T1000 (cell line): ENCODE measurements around the gene PRKCZ.

Experiments
- DNase-seq: peaks from one replicate; lab custom pipeline; 2025; ENCODE audit warnings: mixed read lengths; lab: John Stamatoyannopoulos, UW

PRKCZ gene

DNA sequence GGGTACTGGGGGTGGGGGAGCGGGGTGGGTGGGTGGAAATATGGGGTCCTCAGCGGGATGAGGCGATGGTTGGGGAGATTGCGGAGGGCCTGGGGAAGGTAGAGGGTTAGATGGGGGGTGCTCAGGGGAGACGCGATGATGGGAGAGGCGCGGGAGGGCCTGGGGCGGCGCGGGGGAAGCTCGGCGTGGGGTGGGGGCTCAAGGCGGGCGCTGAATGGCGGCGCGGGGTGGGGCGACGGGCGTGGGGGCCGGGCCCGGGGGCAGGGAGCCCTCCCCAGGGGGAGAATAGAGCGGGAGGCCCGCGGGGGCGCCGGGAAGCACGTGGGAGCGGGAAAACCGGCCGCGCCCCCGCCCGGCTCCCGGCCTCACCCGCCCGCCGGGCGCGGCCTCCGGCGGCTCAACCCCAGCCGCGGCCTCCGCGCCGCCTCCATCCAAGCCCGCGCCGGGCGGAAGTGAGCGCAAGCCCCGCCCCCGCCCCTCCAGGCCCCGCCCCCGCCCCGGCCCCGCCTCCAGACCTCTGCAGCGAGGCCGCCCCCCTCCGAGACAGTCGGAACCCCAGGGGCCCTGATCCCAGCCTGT is 144.2 kb downstream of the PRKCZ start, which contains the start of gene FAAP20:
Gene FAAP20 (minus strand): TSS at position 454 of the 579 bp plus-strand sequence. CDS start 23 bp downstream, at position 431.
- DNase-seq: peak; percentile 88

DNA sequence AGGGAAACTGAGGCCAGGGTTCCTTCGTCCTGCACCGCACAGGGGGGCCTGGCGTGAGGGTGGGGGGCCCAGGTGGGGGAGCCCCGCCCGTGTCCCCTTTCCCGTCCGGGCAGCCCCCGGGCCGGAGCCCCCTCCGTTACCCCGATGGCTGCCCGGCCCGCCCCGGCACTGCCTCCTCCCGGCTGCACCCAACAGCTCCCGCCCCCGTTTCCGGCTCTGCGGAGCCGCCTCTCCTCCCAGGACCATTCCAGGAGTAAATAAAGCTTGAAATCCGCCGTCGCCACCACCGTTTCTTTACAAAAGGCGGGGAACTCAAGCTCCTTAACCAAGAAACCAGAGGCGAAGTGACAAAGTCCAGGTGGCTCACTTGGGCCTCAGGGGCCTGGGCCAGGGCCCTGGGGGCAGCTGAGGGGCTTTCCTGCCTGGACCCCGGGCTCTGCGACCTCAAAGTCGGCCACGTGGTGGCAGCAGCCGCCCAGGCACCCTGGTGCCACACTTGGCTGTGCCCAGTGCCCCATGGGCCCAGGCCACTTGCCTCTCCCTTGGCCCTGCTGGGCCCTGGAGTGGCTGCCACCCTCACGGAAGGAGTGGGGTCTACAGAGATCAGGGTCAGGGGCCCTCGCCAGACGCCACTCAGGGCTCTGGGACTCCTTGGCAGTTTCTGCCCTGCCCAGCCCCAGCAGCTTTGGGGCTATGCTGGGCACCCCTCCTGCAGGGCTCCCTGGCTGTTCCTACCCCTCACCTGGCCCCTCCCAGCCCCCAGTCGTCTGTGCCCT is 144.9 kb downstream of the PRKCZ start:
- DNase-seq: peak; percentile 89

GRCh38 chr1:2195785-2196184 is 145.6 kb downstream of the PRKCZ start:
- no peak for DNase-seq

DNA sequence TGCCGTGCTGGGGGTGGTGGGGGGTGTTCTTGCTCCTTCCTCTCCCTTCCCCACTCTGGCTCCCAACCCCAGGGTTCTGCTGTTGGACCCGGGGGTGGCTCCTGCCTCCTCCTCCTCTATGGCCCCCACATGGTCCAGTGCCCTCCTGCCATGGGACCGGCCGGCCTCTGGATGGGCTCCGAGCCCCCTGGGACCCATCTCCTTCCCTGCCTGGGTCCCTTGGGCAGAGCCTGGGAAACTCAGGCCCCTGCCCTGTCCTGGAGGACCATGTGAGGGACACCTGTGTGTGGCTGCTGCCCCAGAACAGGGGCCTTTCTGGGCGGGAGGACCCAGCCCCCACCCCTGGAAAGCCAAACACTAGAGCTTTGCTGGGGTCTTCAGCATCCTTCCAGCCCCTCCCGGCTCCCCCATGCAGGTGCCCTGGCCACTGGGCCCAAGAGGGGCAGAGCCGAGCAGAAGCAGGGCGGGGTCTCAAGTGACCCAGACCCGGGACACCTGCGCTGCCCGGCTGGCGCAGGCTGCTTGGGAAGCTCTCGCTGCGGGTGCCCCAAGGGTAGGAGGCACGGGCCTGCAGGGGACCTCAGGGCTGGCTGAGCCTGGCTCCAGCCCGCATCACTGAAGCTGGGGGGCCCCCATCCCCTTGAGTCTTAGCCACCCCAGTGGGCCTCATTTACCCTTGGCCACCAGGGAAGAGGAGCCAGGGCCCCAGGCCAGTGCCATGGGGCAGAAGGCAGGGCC is 146.9 kb downstream of the PRKCZ start:
- DNase-seq: no peak

GRCh38 chr1:2197707-2198165 is 147.5 kb downstream of the PRKCZ start:
- no peak for DNase-seq

GRCh38 chr1:2198571-2198970 is 148.4 kb downstream of the PRKCZ start:
- DNase-seq: no peak

GRCh38 chr1:2199042-2199810 is 149.0 kb downstream of the PRKCZ start:
- DNase-seq: peak; percentile 77

- no peak for DNase-seq
These were observed 150.2 kb downstream of the PRKCZ start for GRCh38 chr1:2200308-2200943.

DNA sequence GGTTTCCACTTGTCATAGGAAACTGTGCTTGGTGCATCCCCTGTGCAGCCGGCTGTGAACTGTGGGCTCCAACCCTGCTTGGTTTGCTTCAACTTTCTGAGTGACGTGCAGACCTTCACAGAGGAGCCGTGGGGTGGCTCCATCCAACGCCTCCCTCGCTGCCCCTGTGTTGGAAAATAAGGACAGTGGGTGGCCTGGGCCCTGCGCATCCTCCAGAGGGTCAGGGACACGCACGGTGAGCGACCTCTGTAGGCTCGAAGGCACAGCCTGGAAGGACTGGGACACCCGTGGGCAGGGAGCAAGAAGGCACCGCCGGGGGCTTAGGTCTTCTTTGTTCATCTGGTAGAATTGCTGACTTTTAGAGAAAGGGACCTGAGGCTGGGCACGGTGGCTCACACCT is 150.9 kb downstream of the PRKCZ start:
- no peak for DNase-seq

- DNase-seq: no peak
These were observed 151.9 kb downstream of the PRKCZ start for GRCh38 chr1:2202008-2202575.

GRCh38 chr1:2202843-2203601 is 152.8 kb downstream of the PRKCZ start:
- DNase-seq: no peak

DNA sequence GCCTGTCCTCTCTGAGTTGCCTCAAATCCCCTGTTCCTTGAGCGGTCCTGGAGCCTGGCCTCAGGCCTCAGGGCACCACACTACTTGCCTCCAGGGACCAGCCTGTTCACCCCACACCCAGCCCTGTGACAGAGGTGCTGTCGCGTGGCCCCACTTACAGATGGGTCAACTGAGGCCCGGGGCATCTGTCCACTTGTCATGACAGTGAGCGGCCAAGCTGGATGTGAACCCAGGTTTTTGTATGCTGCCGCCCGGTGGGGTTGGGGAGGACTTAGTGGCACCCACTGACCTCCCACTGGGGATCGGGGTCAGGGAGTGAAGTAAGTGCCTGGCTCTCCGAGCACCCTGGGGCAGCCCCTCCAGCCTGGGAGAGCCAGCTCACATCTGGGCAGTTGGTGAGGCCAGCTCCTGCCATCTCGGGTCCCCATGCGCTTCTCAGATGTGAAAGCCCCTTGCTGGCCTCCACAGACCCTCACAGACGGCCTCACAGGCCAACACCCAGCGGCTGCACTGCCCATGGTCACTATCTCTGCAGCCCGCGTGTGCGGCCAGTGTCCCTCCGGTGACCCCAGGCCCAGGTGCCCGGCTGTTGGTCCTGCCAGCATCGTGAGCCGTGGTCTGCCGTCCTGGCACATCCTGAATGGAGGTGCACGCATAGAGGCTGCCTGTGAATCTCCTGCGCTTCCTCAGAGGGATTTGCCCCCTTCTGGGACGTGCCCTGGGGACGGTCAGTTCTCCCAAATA is 153.6 kb downstream of the PRKCZ start:
- no peak for DNase-seq

- DNase-seq: peak; percentile 82
These were observed 154.4 kb downstream of the PRKCZ start for GRCh38 chr1:2204415-2205190.

GRCh38 chr1:2205191-2205952 is 155.2 kb downstream of the PRKCZ start:
- DNase-seq: peak; percentile 82

DNA sequence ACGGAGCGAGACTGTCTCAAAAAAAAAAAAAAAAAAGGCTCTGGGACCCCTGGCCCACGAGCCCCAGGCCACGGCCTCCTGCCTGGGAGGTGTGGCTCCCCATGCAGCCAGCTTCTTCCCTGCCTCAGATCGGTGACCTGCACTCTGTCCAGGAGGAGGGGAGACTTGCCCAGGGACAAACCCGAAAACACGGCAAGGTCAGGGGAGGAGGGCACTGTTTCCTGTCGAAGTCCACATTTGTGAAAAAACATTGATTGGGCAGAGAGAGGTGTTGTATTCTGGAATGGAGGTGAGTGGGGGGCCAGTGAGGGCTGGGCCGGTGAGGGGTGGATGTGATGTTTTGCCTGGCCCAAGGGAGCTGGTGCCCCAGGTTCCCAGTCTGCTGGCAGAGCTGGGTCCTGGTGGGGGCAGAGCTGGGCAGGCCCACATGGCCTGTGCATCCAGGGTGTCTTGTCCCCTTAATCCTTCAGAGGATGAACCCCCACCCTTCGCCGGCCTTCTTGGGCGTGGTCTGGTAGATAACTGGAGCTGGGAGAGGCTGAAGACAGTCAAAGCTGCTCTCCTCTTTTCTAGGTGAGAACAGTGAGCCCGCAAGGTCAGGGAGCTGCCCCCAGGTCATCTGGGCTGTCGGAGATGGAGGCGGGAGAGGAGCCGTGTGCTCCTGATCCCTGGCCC is 156.7 kb downstream of the PRKCZ start:
- DNase-seq: no peak

- DNase-seq: peak; percentile 90
These were observed 158.4 kb downstream of the PRKCZ start for GRCh38 chr1:2208309-2209239.
